Esophagus muscularis mucosa (tissue), 4 donors: ENCODE results near the gene HYAL1. TPM values are rescaled to one million over a fixed set of nuclear protein-coding genes. Genes with fewer than 3 reads are reported as not detected.

Experiments used
- DNase-seq: peaks from one replicate; pipeline ENCODE4 v3.0.0-alpha.2; 2017; ENCODE audit errors: extremely low spot score
- H3K27ac ChIP-seq, 4 donors: fragments of 200-600 bp; sonication (generic); replicated peaks in 1 of 4; 1 replicate in 3 of 4; 2 replicates in 1 of 4; pipeline ENCODE4 v1.5.1; 2016 to 2019; ENCODE audit warnings: mild to moderate bottlenecking in 1 of 4
- H3K27me3 ChIP-seq, 4 donors: fragments of 200-600 bp; sonication (generic); one replicate each; pipeline versions ENCODE4 v1.5.1 to v1.6.0; 2016 to 2019
- H3K36me3 ChIP-seq, 4 donors: fragments of 200-600 bp; sonication (generic); one replicate each; pipeline ENCODE4 v1.5.1; 2016 to 2019
- H3K4me1 ChIP-seq, 4 donors: fragments of 200-600 bp; sonication (generic); one replicate each; pipeline ENCODE4 v1.5.1; 2016 to 2019
- H3K4me3 ChIP-seq, 4 donors: fragments of 200-600 bp; sonication (generic); 1 replicate in 2 of 4; 2 replicates in 2 of 4; pipeline ENCODE4 v1.5.1; 2016 to 2019; ENCODE audit warnings: mild to moderate bottlenecking in 4 of 4, moderate library complexity in 1 of 4
- H3K9me3 ChIP-seq, 4 donors: fragments of 200-600 bp; sonication (generic); 1 replicate in 3 of 4; 2 replicates in 1 of 4; pipeline ENCODE4 v1.5.1; 2016 to 2019
- CTCF ChIP-seq, 3 experiments: fragments of 200-600 bp in 2 of 3; fragments of 450-650 bp in 1 of 3; sonication (generic) in 2 of 3; IDR thresholded peaks; one replicate each; pipeline ENCODE4 v1.5.1; 2017 to 2019; ENCODE audit warnings: antibody characterized with exemption in 3 of 3, mild to moderate bottlenecking in 2 of 3, moderate library complexity in 1 of 3
- EP300 ChIP-seq: sonication (generic); formaldehyde crosslinking; IDR thresholded peaks from one replicate; pipeline ENCODE4 v1.6.1; 2017; ENCODE audit warnings: antibody characterized with exemption
- POLR2A ChIP-seq: fragments of 450-650 bp; IDR thresholded peaks from one replicate; pipeline ENCODE4 v1.6.1; 2017; ENCODE audit warnings: antibody characterized with exemption, moderate library complexity, mild to moderate bottlenecking, low read depth
- POLR2AphosphoS5 ChIP-seq, 2 donors: sonication (generic); formaldehyde crosslinking; IDR thresholded peaks; one replicate each; pipeline ENCODE4 v1.6.1; 2017; ENCODE audit warnings: antibody characterized with exemption in 2 of 2
- WGBS: methylation state at CpG from one replicate; pipeline ENCODE4 v1.1.5; 2018; 5-methylcytosine and 5-hydroxymethylcytosine counted together
- intact Hi-C: fragments of 100-400 bp; cut with DNase I; formaldehyde crosslinking; loops from one replicate; pipeline ENCODE4 v1.15.1; 2023
- total RNA-seq, 4 donors: library from RNA; depleted of rRNA; stranded (reverse); fragments of >200 nt; gene quantifications; one replicate each; pipeline versions ENCODE4 v1.1.0 to v1.2.1, GENCODE V29; 2016

HYAL1 gene
- total RNA-seq, 4 donors from 2014 or later: 8.3 to 15.6 (median 9.0) TPM

DNA sequence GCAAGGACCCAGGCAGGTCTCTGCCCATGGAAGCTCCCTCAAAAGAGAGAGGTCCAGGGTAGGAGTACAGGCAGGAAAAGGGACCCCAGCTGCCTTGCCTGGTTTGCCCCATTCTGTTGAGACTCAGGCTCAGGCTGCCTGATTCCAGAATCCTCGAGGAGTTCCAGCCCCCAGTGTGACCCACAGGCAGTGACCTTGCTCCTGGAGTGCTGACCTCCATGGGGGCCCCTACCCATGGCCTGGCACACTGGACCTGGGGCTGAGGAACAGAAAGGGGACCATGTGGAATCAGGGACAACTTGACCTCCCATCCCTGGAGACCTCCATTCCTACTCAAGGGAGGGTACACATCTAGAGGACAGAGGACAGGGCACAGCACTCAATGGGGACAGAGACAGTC is 37.8 kb downstream of the HYAL1 start:
- intact Hi-C loops: no loop called here

GRCh38 chr3:50264964-50265485 is 38.3 kb downstream of the HYAL1 start:
- Histone ChIP-seq H3K27ac (peak overlapping the region; percentile 93 to 100 (median 96)), H3K9me3 (no peaks in the 10 kb centered on the region), H3K36me3 (no peaks in the 10 kb centered on the region), H3K27me3 (no peaks in the 10 kb centered on the region), H3K4me3 (peak overlapping the region in 3 of 4 donors; percentile 11 to 24 (median 14)), H3K4me1 (peaks cover 67 to 97% (median 92%) of the 10 kb centered on the region in 4 donors)
- TF ChIP-seq CTCF (IDR thresholded peaks at IDR 0.05) (no peak), POLR2AphosphoS5 (IDR thresholded peaks at IDR 0.05) (peak in 1 of 2 donors; percentile 69)
- intact Hi-C loops: no loop called here
- 49% methylated on average over 5 of the region's 7 CpGs for WGBS
- DNase-seq: no peak

More for the DNA sequence above, 37.8 kb downstream of the HYAL1 start:
- no peaks in the 10 kb centered on the region for H3K9me3 ChIP-seq
- peaks cover 65 to 94% (median 89%) of the 10 kb centered on the region in 4 donors for H3K4me1 ChIP-seq
- DNase-seq: no peak
- TF ChIP-seq POLR2A (no peak), POLR2AphosphoS5 (IDR thresholded peaks at IDR 0.05) (no peak), EP300 (no peak), CTCF (IDR thresholded peaks at IDR 0.05) (no peak)
- H3K36me3 ChIP-seq: no peaks in the 10 kb centered on the region
- WGBS: no CpG with 5 or more reads among the region's 1 CpG
- no peaks in the 10 kb centered on the region for H3K27me3 ChIP-seq
- peak overlapping the region in 2 of 4 donors; percentile 11 to 24 for H3K4me3 ChIP-seq
- H3K27ac ChIP-seq: peak overlapping the region; percentile 93 to 100 (median 96)

- WGBS: 17% methylated on average over 7 of the region's 7 CpGs
- intact Hi-C loops: no loop called here
- Histone ChIP-seq H3K4me3 (peak overlapping the region in 2 of 4 donors; percentile 11 to 30), H3K36me3 (peaks cover 0 to 2% (median 0%) of the 10 kb centered on the region in 4 donors), H3K9me3 (no peaks in the 10 kb centered on the region), H3K27ac (peak overlapping the region; percentile 93 to 100 (median 96)), H3K27me3 (no peaks in the 10 kb centered on the region), H3K4me1 (peaks cover 70 to 97% (median 92%) of the 10 kb centered on the region in 4 donors)
- peak; percentile 94 for DNase-seq
- no peak for TF ChIP-seq CTCF (IDR thresholded peaks at IDR 0.05)
- TF ChIP-seq EP300: no peak
- peak in 1 of 2 donors; percentile 35 for TF ChIP-seq POLR2AphosphoS5 (IDR thresholded peaks at IDR 0.05)
- no peak for TF ChIP-seq POLR2A
Observed at GRCh38 chr3:50264383-50264963, 38.9 kb downstream of the HYAL1 start.

GRCh38 chr3:50263478-50264382 is 39.6 kb downstream of the HYAL1 start:
- Histone ChIP-seq H3K36me3 (peaks cover 0 to 9% (median 3%) of the 10 kb centered on the region in 4 donors), H3K9me3 (no peaks in the 10 kb centered on the region), H3K27me3 (no peaks in the 10 kb centered on the region), H3K4me1 (peaks cover 72 to 96% (median 91%) of the 10 kb centered on the region in 4 donors), H3K27ac (peak overlapping the region; percentile 93 to 100 (median 96)), H3K4me3 (peak overlapping the region in 2 of 4 donors; percentile 11 to 30)
- TF ChIP-seq CTCF (IDR thresholded peaks at IDR 0.05): no peak
- no peak for TF ChIP-seq POLR2A
- no peak for TF ChIP-seq POLR2AphosphoS5 (IDR thresholded peaks at IDR 0.05)
- TF ChIP-seq EP300: no peak
- 52% methylated on average over 6 of the region's 6 CpGs for WGBS
- intact Hi-C loops: no loop called here
- DNase-seq: no peak
